GM12878 (cell line): ENCODE measurements around the gene IRX4. TPM values are rescaled to one million over a fixed set of nuclear protein-coding genes. Genes with fewer than 3 reads are reported as not detected.

Source experiments
- ATAC-seq: fragments of 200-7000 bp; cut with Tn5 transposase; 3 replicates; pipeline ENCODE4 v1.9.1; 2020; ENCODE audit warnings: mild to moderate bottlenecking, moderate library complexity
- BruUV-seq: library from RNA; stranded (reverse); fragments of 400-500 nt; replicated peaks from 2 replicates; lab custom pipeline; 2021; lab: Mats Ljungman, UMichigan
- CTCF ChIA-PET: fragments of 300-600 bp; sonication (Branson Sonifier 250); formaldehyde crosslinking; extraction: SDS; loops from one replicate; lab custom pipeline; 2021; ENCODE audit warnings: inconsistent platforms; lab: Yijun Ruan, JAX
- POLR2A ChIA-PET: fragments of 350-600 bp; formaldehyde crosslinking; extraction: SDS; loops from one replicate; lab custom pipeline; 2021; ENCODE audit warnings: inconsistent platforms; lab: Charles Lee
- RAD21 ChIA-PET: fragments of 300-600 bp; sonication (Branson Sonifier 250); formaldehyde crosslinking; loops from one replicate; lab custom pipeline; 2023; ENCODE audit warnings: antibody characterized with exemption; ENCODE audit not compliant: unreplicated experiment; lab: Charles Lee
- SMC1A ChIA-PET: fragments of 300-600 bp; sonication (Branson Sonifier 250); formaldehyde crosslinking; loops from one replicate; lab custom pipeline; 2023; ENCODE audit not compliant: unreplicated experiment, uncharacterized antibody; lab: Charles Lee
- DNase-seq: peaks from one replicate; pipeline ENCODE4 v3.0.0-alpha.2; 2011; ENCODE audit warnings: low read depth, low spot score
- FAIRE-seq: peaks from 3 replicates; lab custom pipeline; 2011; peaks lifted over from hg19 to GRCh38; lab: Jason Lieb, UNC
- H2AFZ ChIP-seq: 2 replicates; pipeline ENCODE4 v1.6.0; 2011; ENCODE audit warnings: low read depth, low read length, control low read depth; ENCODE audit not compliant: control insufficient read depth
- H3K27ac ChIP-seq: 2 replicates; pipeline ENCODE4 v1.5.1; 2011; ENCODE audit warnings: control low read depth; ENCODE audit not compliant: control insufficient read depth, insufficient read depth
- H3K27me3 ChIP-seq, 2 experiments: replicated peaks in 1 of 2; 2 replicates each; pipeline versions ENCODE4 v1.6.0 to v1.6.1; 2011; ENCODE audit warnings: low read length in 1 of 2; ENCODE audit not compliant: control insufficient read depth in 2 of 2, insufficient read depth in 2 of 2
- H3K36me3 ChIP-seq, 2 experiments: 2 replicates each; pipeline ENCODE4 v1.5.1; 2011; ENCODE audit warnings: low read length in 1 of 2; ENCODE audit not compliant: control insufficient read depth in 2 of 2, insufficient read depth in 2 of 2
- H3K4me1 ChIP-seq: 2 replicates; pipeline ENCODE4 v1.6.1; 2011; ENCODE audit warnings: mild to moderate bottlenecking, low read length, moderate library complexity, mixed read lengths; ENCODE audit not compliant: control insufficient read depth, insufficient read depth
- H3K4me2 ChIP-seq: 2 replicates; pipeline ENCODE4 v1.6.0; 2011; ENCODE audit warnings: control low read depth; ENCODE audit not compliant: control insufficient read depth, insufficient read depth
- H3K4me3 ChIP-seq: fragments of 200-600 bp; sonication (generic); 2 replicates; pipeline ENCODE4 v1.5.1; 2016
- H3K79me2 ChIP-seq: 2 replicates; pipeline ENCODE4 v1.6.0; 2011; ENCODE audit warnings: low read length; ENCODE audit not compliant: control insufficient read depth, insufficient read depth
- H3K9ac ChIP-seq: 2 replicates; pipeline ENCODE4 v1.8.0; 2011; ENCODE audit warnings: low read length, control low read depth, mixed read lengths; ENCODE audit not compliant: control insufficient read depth, insufficient read depth
- H3K9me3 ChIP-seq: replicated peaks from 3 replicates; pipeline ENCODE4 v1.5.1; 2011; ENCODE audit warnings: mild to moderate bottlenecking, low read length; ENCODE audit not compliant: control insufficient read depth, insufficient read depth
- H4K20me1 ChIP-seq: 2 replicates; pipeline ENCODE4 v1.6.0; 2011; ENCODE audit not compliant: control insufficient read depth, insufficient read depth
- BHLHE40 ChIP-seq, 2 experiments: fragments of 450-650 bp in 1 of 2; IDR thresholded peaks; 2 replicates each; pipeline ENCODE4 v1.6.1; 2011 to 2017; ENCODE audit warnings: low read depth in 2 of 2, borderline replicate concordance in 1 of 2, improper control_type of control experiment in 1 of 2, low read length in 1 of 2, mild to moderate bottlenecking in 1 of 2
- CHD4 ChIP-seq: fragments of 200-600 bp; sonication (generic); IDR thresholded peaks from 2 replicates; pipeline ENCODE4 v1.6.1; 2016; ENCODE audit warnings: mild to moderate bottlenecking
- IRF3 ChIP-seq: fragments of 450-650 bp; IDR thresholded peaks from 2 replicates; pipeline ENCODE4 v1.6.1; 2014; ENCODE audit warnings: mild to moderate bottlenecking
- IRF4 ChIP-seq: IDR thresholded peaks from 2 replicates; pipeline ENCODE4 v1.6.1; 2011; ENCODE audit warnings: low read depth, low read length
- NBN ChIP-seq: fragments of 450-650 bp; IDR thresholded peaks from 2 replicates; pipeline ENCODE4 v1.6.1; 2016
- NFXL1 ChIP-seq: fragments of 450-650 bp; IDR thresholded peaks from 2 replicates; pipeline ENCODE4 v1.6.1; 2017; ENCODE audit warnings: antibody characterized with exemption, mild to moderate bottlenecking, borderline replicate concordance
- NRF1 ChIP-seq: conservative IDR thresholded peaks from 2 replicates; pipeline ENCODE4 v1.6.1; 2011; ENCODE audit warnings: mild to moderate bottlenecking, low read depth, low read length, improper control_type of control experiment
- RB1 ChIP-seq: fragments of 450-650 bp; formaldehyde crosslinking; IDR thresholded peaks from 2 replicates; pipeline ENCODE4 v1.6.1; 2017; ENCODE audit warnings: mild to moderate bottlenecking, borderline replicate concordance
- SUPT20H ChIP-seq: IDR thresholded peaks from 2 replicates; pipeline ENCODE4 v1.6.1; 2011; ENCODE audit warnings: low read depth, mild to moderate bottlenecking, low read length, moderate library complexity, borderline replicate concordance; ENCODE audit not compliant: control insufficient read depth
- SUZ12 ChIP-seq: fragments of 200-600 bp; sonication (generic); IDR thresholded peaks from one replicate; pipeline ENCODE4 v1.6.1; 2018; ENCODE audit warnings: antibody characterized with exemption, mild to moderate bottlenecking; ENCODE audit not compliant: unreplicated experiment
- WRNIP1 ChIP-seq: IDR thresholded peaks from 2 replicates; pipeline ENCODE4 v1.6.1; 2011; ENCODE audit warnings: low read depth, low read length, improper control_type of control experiment, borderline replicate concordance
- YBX1 ChIP-seq: fragments of 450-650 bp; IDR thresholded peaks from 2 replicates; pipeline ENCODE4 v1.6.1; 2016; ENCODE audit warnings: antibody characterized with exemption
- YY1 ChIP-seq: IDR thresholded peaks from 2 replicates; pipeline ENCODE4 v1.6.1; 2011; ENCODE audit warnings: low read depth, mild to moderate bottlenecking, low read length
- ZBED1 ChIP-seq: IDR thresholded peaks from 2 replicates; pipeline ENCODE4 v1.6.1; 2016; ENCODE audit warnings: borderline replicate concordance
- ZSCAN29 ChIP-seq: fragments of 450-650 bp; IDR thresholded peaks from 2 replicates; pipeline ENCODE4 v1.6.1; 2017; ENCODE audit warnings: mild to moderate bottlenecking, moderate library complexity
- WGBS: methylation state at CpG from one replicate; pipeline ENCODE4 v1.1.6; 2016; ENCODE audit warnings: low lambda C conversion rate; ENCODE audit not compliant: insufficient replicate concordance, insufficient coverage; ENCODE audit errors: missing lambda C conversion rate; 5-methylcytosine and 5-hydroxymethylcytosine counted together
- in situ Hi-C: fragments of 300-500 bp; cut with MboI; formaldehyde crosslinking; loops from 9 replicates; pipeline ENCODE4 v1.14.3; 2018; ENCODE audit warnings: mixed read lengths
- intact Hi-C: fragments of 100-400 bp; cut with micrococcal nuclease; formaldehyde crosslinking; loops from one replicate; pipeline ENCODE4 v1.14.2; 2022; ENCODE audit not compliant: unreplicated experiment
- polyA plus RNA-seq, 11 experiments: library from polyadenylated mRNA; depleted of rRNA in 4 of 11; unstranded in 6 of 11; stranded (reverse) in 5 of 11; fragments of >200 nt; fragmentation: Nextera tagmentation in 4 of 11; fragmentation: Illumina TruSeq in 1 of 11; extraction: Ambion mirVana in 4 of 11; extraction: Trizol in 1 of 11; gene quantifications; 1 replicate in 1 of 11; 2 replicates in 10 of 11; pipeline versions ENCODE4 v1.2.1 to v1.2.3, GENCODE V29; 2011 to 2016; ENCODE audit warnings: inconsistent platforms in 2 of 11, missing spikeins in 2 of 11, low read depth in 1 of 11
- total RNA-seq, 4 experiments: library from RNA; depleted of rRNA in 3 of 4; stranded (reverse); fragments of >200 nt in 3 of 4; fragmentation: Illumina TruSeq in 1 of 4; extraction: Trizol in 1 of 4; gene quantifications; 2 replicates each; pipeline versions ENCODE4 v1.2.1 to v1.2.3, GENCODE V29; 2013 to 2021
- TF ChIP-seq, protein P1 (sequence below): fragments of 450-650 bp; IDR thresholded peaks from 2 replicates; pipeline ENCODE4 v1.6.1; 2016; ENCODE audit warnings: mild to moderate bottlenecking, moderate library complexity, borderline replicate concordance
- TF ChIP-seq, protein P2 (sequence below): fragments of 450-650 bp; formaldehyde crosslinking; IDR thresholded peaks from 2 replicates; pipeline ENCODE4 v1.4.0; 2022; ENCODE audit warnings: mild to moderate bottlenecking, moderate library complexity

Gene IRX4
- total and polyA plus RNA-seq, 10 of the 15 experiments (the other 5 are each of a cell fraction or from before 2014, with no cell fraction given): not detected

GRCh38 chr5:1874348-1874747, 8.4 kb downstream of the IRX4 start:
- Histone ChIP-seq H3K4me2 (no peak overlapping the region), H4K20me1 (no peaks in the 10 kb centered on the region), H3K27ac (no peak overlapping the region), H2AFZ (no peak overlapping the region), H3K36me3 (no peaks in the 10 kb centered on the region), H3K9ac (no peak overlapping the region), H3K4me1 (no peaks in the 10 kb centered on the region), H3K9me3 (no peaks in the 10 kb centered on the region; the same call in 2 of the 3 replicates), H3K79me2 (no peaks in the 10 kb centered on the region), H3K27me3 (peaks cover 7 to 20% of the 10 kb centered on the region in 2 experiments), H3K4me3 (no peak overlapping the region)
- ChIA-PET POLR2A (interaction anchor here (0.7 kb wide), 1 partner anchor 151 kb away, joined by 8 read pairs; no protein-coding TSS in a partner anchor), RAD21 (no interaction called here), SMC1A (no interaction called here), CTCF (no interaction called here)
- intact Hi-C loops: no loop called here
- 0% methylated on average over 10 of the region's 10 CpGs for WGBS
- DNase-seq (no peak), FAIRE-seq (no peak), ATAC-seq (no peak)
- in situ Hi-C loops: no loop called here
- BruUV-seq: no TSS peak
- TF ChIP-seq IRF3 (no peak), ZBED1 (no peak), NRF1 (no peak), BHLHE40 (IDR thresholded peaks at IDR 0.05; ENCODE audit: borderline replicate concordance in 1 of 2, low read depth in 2 of 2, low read length in 1 of 2) (no peak), YY1 (no peak), NBN (no peak), NFXL1 (no peak), ZSCAN29 (no peak), RB1 (no peak), YBX1 (no peak), SUZ12 (no peak), IRF4 (no peak), WRNIP1 (no peak), SUPT20H (no peak), CHD4 (no peak)
- TF ChIP-seq, protein P1, sequence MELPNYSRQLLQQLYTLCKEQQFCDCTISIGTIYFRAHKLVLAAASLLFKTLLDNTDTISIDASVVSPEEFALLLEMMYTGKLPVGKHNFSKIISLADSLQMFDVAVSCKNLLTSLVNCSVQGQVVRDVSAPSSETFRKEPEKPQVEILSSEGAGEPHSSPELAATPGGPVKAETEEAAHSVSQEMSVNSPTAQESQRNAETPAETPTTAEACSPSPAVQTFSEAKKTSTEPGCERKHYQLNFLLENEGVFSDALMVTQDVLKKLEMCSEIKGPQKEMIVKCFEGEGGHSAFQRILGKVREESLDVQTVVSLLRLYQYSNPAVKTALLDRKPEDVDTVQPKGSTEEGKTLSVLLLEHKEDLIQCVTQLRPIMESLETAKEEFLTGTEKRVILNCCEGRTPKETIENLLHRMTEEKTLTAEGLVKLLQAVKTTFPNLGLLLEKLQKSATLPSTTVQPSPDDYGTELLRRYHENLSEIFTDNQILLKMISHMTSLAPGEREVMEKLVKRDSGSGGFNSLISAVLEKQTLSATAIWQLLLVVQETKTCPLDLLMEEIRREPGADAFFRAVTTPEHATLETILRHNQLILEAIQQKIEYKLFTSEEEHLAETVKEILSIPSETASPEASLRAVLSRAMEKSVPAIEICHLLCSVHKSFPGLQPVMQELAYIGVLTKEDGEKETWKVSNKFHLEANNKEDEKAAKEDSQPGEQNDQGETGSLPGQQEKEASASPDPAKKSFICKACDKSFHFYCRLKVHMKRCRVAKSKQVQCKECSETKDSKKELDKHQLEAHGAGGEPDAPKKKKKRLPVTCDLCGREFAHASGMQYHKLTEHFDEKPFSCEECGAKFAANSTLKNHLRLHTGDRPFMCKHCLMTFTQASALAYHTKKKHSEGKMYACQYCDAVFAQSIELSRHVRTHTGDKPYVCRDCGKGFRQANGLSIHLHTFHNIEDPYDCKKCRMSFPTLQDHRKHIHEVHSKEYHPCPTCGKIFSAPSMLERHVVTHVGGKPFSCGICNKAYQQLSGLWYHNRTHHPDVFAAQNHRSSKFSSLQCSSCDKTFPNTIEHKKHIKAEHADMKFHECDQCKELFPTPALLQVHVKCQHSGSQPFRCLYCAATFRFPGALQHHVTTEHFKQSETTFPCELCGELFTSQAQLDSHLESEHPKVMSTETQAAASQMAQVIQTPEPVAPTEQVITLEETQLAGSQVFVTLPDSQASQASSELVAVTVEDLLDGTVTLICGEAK: no peak
- TF ChIP-seq, protein P2, sequence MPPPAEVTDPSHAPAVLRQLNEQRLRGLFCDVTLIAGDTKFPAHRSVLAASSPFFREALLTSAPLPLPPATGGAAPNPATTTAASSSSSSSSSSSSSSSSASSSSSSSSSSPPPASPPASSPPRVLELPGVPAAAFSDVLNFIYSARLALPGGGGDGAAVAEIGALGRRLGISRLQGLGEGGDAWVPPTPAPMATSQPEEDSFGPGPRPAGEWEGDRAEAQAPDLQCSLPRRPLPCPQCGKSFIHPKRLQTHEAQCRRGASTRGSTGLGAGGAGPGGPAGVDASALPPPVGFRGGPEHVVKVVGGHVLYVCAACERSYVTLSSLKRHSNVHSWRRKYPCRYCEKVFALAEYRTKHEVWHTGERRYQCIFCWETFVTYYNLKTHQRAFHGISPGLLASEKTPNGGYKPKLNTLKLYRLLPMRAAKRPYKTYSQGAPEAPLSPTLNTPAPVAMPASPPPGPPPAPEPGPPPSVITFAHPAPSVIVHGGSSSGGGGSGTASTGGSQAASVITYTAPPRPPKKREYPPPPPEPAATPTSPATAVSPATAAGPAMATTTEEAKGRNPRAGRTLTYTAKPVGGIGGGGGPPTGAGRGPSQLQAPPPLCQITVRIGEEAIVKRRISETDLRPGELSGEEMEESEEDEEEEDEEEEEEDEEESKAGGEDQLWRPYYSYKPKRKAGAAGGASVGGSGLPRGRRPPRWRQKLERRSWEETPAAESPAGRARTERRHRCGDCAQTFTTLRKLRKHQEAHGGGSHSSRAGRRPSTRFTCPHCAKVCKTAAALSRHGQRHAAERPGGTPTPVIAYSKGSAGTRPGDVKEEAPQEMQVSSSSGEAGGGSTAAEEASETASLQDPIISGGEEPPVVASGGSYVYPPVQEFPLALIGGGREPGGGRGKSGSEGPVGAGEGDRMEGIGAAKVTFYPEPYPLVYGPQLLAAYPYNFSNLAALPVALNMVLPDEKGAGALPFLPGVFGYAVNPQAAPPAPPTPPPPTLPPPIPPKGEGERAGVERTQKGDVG (CRISPR knock-in tag): no peak
